GM18519 (cell line): ENCODE results near the gene EFEMP2.
"Not testable (repeated sequence)": the region's sequence is repeated elsewhere in the genome, so short reads cannot be mapped to it uniquely, and the experiment has no call there.

Experiments used
- ATAC-seq: cut with Tn5 transposase; IDR thresholded peaks from one replicate; pipeline ENCODE4 v1.9.1; 2021; ENCODE audit warnings: mild to moderate bottlenecking, moderate library complexity; ENCODE audit not compliant: unreplicated experiment, low FRiP score

The EFEMP2 gene

DNA sequence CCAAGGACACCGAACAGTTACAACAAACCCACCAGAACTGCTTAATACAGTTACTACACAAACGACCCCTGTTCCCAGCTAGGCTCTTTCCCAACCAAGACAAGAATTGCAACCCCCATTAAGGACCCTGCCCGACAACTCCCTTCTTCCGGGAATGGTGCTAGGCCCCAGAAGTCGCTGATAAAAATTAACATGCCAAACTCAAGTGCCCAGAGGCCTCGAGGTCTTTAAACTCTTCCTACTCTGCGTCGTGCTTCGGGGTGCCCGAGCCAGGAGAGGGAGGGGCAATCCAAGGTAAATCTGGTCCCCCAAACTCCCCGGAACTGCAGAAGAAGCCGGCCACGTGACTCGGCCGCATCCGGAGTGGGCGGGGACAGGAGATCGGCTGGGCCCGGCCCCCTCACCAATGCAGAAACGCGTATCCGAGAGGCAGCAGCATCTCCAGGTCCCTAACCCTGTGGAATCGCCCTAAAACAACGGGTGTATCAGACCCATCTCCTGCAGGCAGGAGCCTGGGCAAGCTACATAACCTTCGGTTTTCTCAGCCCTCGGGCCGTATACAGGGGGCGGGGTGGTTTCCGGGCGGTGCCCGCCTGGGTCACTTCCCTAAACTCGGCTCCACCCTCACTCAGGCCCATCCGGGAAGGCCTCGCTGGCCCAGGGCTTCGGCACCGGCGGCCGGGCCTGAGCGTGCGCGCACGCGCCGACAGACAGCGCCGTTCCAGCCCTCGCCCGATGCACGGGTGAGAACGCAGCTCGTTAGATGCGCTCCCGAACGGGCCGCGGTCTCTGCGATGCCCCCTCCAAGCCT lies 15.7 kb downstream of the EFEMP2 start:
- ATAC-seq, result no peak

DNA sequence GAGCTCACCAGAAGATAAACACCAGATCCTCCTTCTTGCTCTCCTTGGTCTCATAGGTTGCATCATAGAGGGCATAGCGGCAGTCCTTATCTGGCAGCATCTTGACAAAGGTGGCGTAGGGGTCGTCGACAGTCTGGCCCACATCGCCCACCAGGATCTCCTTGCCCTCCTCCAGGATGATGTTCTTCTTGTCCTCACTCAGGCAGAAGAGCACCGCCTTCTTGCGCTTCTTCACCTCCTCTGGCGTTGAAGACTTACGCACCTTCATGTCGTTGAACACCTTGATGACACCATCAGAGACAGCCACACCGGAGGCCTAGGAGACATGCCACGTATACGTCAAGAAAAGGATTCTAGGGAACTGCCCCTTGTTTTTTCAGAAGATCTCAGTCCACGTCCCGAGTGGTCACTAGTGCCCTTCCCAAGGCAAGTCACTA lies 16.7 kb downstream of the EFEMP2 start:
- no peak for ATAC-seq

DNA sequence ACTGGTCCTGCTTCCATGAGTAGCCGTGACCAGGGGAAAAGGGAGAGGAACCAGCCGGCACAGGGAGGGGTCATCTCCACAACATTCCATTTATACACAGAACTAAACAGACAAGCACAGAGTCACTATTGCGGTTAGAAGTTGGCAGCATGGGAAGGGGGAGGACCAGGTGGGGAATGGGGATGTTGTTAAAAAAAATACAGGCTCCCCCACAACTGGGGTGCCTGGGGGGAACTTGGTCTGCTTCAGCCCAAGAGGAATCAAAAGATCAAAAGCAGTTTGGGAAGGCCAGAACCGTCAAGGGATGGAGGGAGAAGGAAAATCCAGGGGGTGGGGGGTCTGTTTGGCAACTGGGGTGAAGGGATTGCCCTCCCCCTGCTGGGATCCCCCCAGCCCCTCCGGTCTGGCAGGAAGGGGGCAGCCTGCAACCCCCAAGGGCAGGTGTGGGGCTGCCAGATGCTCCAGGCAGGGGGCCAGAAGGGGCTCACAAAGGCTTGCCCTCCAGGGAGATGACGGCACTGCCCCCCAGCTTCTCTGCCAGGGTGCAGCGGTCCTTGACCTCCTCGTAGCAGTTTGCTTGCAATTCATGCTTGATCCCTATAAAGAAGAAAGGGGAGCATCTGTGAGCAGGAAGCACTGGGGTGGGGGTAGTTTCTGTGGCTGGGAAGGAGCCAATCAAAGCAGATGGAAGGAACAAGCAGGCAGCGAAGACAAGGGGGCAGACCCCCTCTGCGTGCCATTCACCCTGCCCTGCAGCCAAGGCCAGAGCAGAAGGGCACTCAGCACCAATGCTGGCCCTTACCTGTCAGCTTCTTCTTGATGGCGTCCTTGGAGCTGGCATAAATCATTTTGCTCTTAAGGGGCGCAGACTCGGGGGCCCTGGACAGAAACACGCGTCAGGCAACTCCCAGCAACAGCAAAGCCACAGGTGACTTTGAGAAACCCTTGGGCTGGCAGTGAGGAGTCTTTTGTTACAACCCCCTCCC lies 17.5 kb downstream of the EFEMP2 start:
- ATAC-seq, result no peak

DNA sequence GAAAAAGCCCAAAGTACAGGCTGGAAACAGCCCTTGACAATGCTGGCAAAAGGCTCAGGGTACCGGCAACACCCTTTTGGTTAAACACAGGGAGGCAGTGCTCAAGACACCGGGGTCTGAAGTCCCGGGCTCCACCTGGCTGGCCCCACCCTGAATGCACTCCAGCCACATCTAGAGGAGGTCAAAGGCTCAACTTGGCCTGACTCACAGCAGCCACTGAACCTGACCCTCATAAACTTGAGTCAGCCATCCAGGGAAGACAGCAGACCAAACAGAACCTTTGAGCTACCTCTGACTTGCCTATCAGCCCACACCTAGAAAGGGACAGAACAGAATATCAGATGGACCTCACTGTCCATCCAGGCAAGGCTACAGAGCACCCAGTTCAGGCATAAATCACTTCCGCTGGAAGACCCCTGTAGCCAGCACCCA lies 18.4 kb downstream of the EFEMP2 start:
- no peak for ATAC-seq

DNA sequence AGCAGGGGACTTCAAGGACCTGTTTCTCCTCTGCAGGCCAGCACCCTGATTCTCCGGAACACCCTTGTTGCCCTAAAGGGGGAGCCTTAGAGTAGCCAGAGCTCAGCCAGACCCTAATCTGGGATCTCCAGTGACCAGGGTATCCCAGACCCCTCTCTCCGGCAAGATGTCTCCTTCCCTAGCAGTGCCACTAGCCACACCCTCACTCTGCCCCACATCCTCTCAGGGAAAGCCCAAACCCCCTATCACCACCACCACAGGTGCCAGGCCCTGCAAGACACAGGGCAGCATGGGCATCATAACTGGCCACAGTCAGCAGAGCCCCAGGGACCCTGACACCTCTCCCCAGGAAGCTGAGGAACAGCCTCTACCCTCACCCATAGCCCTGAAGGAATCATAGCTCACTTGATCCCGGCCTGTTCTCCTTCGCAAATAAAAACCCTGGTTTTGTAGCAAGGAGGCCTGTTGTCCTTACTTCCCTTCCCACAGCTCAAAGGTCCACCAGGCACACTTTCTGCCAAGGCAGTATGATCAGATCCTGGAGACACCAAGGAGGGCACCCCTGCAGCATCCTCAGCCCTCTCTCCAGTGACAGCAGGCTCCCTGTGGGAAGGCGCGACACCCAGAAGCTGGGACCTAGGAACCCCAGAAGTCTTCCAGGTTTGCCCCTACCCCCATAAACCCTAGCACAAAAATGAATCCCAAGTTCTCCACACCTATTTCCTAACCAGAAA lies 19.2 kb downstream of the EFEMP2 start:
- no peak for ATAC-seq

DNA sequence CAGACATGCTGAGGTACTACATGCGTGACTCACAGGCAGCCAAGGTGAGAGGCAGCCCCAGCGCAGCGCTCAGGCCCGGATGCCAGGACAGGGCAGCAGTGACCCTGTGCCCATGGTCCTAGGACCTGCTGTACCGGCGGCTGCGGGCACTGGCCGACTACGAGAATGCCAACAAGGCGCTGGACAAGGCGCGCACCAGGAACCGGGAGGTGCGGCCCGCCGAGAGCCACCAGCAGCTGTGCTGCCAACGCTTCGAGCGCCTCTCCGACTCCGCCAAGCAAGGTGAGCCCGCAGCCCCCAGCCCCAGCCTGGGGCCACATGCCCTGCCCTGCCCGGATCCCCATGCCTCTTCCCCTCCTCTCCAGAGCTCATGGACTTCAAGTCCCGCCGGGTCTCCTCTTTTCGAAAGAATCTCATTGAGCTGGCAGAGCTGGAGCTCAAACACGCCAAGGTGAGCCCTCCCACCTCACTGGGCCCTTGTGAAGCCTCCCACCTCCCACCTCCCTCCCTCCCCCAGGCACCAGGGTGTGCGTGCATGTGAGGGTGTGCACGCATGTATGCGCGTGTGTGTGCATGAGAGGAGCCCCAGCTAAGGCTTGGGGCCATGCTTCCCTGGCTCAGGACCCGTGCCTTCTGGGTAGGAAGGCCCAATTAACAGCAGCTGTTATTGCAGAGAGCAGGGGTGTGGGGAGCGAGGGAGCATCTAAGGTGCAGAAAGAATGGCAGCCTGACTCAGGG lies 19.9 kb downstream of the EFEMP2 start:
- no peak for ATAC-seq

DNA sequence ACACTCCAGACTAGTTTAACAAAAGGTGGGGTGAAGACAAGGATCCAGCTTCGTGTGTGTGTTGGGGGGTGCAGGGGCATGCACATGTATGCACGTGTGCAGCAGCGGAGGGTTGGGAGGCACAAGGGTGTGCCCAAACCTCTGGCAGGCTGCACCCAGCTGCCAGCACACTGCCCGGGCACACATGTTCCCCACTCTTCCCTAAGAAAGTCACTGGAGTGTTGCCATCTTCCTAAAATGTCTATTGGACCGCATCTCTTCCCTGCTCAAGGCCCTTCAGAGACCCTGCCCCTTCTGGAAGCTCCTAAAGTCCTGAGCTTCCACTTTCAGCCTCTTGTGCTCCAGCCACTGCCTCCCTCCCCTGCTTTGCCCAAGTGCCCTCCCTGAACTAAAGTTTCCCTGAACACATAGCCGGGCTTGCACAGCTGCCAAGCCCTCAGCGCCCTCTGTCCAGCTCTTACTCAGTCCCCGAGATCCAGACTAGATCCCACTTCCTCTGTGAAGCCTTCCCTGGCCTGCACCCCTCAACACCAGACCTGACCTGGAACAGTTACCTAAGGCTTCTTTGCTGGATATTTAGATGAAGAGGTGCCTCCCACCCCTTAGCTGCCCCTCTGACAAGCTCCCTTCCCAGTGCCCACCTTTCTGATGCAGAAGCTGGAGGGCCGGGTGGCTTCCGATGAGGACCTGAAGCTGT lies 20.6 kb downstream of the EFEMP2 start:
- ATAC-seq, result no peak

DNA sequence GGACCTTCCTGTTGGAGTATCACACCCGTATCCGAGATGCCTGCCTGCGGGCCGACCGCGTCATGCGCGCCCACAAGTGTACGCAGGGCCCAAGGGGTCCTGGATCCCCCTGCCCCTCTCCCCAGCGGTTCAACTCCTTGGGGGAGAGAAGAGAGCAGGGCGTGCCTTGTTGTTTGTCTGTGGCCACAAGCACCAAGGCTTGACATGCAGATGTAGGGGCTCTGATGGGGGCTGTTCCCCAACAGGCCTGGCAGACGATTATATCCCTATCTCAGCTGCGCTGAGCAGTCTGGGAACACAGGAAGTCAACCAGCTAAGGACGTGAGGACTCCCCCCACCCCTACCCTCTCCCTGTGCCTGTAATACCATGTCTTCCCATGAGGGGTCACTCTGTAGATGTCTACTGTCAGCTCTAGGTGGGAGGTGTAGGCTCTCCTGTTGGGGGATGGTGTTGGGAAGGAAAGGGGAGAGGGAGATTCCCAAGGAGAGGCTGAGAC lies 21.5 kb downstream of the EFEMP2 start:
- ATAC-seq, result no peak

DNA sequence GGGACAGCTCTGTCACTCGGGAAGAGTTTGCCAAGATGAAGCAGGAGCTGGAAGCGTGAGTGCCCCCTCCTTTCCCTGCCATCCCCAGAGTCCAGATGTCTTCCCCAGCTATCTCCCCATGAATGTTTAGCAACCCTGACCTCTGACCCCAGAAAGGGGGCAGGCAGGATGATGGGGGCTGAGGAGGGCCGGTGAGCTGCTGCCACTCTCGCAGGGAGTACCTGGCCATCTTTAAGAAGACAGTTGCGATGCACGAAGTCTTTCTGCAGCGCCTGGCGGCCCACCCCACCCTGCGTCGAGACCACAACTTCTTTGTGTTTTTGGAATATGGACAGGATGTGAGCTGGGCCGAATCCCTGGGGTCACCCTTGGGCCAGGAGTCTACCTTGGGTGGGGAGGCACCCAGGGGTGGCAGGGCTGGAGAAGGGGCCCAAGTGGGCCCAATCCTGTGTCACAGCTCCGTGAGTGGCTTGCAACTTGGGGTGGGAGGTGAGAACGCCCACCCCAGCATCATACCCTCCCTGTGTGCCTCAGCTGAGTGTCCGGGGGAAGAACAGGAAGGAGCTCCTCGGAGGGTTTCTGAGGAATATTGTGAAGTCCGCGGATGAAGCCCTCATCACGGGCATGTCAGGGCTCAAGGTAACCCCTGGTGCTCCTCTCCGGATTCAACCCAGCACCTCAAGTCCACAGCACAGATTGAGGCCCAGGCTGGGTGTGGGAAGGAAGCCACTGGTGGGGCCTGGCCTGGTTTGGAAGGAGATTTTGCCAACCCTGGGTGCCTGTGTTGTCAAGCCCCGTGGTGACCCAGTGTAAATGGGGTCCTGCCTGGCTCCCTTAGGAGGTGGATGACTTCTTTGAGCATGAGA lies 22.1 kb downstream of the EFEMP2 start:
- ATAC-seq, result no peak

DNA sequence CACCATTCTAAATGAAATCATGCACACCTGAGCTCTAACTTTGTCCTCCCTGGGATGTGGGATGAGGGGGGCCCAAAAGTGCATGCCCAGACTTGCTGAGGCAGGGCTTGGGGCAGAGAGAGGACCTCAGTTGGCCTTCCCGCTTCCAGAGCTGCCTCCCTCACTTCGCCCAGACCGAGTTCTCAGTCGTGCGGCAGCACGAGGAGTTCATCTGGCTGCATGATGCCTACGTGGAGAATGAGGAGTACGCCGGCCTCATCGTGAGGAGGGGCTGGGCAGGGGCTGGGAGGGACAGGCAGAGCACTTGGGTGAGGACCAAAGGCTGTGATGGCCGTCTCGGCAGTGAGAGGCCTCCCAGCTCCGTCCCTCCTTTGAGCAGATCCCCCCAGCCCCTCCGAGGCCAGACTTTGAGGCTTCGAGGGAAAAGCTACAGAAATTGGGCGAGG lies 22.8 kb downstream of the EFEMP2 start:
- ATAC-seq, result no peak

DNA sequence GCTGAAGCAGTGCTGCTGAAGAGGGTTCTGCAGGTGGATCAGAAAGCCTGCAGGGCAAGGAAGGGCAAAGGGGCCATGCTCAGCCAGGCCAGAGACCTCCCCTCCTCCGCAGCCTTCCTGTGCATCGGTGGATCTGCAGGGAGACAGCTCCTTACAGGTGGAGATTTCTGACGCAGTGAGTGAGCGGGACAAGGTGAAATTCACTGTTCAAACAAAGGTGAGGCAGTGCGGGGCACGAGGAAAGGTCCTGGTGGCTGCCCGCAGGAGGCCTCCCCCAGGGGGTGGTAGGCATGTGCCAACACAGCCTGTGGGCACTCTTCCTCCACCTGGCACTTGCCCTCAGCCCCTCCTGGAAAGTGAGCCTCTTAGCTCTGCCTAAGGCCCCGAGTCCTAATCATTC lies 23.2 kb downstream of the EFEMP2 start:
- no peak for ATAC-seq

DNA sequence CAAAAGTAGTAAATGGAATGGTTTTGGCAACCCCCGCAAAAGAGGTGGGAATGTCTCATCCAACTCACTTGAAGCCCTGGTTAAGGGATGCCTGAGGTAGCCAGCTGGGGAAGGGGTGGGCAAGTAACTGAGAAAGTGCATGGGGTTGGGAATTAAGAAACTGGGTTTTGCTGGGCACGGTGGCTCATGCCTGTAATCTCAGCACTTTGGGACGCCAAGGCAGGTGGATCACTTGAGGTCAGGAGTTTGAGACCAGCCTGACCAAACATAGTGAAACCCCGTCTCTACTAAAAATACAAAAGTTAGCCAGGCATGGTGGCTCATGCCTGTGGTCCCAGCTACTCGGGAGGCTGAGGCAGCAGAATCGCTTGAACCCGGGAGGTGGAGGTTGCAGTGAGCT lies 23.9 kb downstream of the EFEMP2 start:
- not testable (repeated sequence) for ATAC-seq

DNA sequence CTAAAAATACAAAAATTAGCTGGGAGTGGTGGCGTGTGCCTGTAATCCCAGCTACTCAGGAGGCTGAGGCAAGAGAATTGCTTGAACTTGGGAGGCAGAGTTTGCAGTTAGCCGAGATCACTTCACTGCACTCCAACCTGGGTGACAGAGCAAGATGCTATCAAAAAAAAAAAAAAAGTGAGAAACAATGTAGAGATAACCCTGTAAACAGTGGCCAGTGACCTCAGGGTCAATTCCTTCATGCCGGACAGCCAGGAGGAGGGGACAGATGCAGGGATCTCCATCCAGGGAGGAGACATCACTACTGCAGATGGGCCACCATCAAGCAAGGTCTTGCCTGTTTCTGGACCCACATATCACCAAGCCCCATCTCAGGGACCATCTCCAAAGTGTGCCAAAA lies 24.9 kb downstream of the EFEMP2 start:
- ATAC-seq, result no peak

DNA sequence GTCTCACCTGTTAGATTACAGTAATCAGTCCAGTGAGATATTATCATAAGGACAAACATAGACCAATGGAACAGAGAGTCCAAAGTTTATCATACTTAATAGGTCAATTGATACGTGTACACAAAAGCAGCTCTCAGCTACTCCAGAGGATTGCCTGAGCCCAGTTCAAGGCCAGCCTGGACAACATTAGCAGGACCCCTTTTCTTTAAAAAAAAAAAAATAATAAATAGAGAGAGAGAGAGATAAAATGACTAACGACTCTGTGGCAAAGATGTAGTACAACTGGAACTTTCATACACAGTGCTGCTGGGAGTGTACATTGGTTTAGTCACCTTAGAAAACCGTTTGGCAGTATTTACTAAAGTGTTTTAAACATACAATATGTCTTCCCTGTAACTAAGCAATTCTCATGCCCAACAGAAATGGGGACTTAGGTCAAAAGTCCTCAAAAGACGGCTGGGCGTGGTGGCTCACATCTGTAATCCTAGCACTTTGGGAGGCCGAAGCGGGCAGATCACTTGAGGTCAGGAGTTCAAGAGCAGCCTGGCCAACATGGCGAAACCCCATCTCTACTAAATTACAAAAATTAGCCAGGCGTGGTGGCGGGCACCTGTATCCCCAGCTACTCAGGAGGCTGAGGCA lies 28.2 kb downstream of the EFEMP2 start:
- no peak for ATAC-seq

DNA sequence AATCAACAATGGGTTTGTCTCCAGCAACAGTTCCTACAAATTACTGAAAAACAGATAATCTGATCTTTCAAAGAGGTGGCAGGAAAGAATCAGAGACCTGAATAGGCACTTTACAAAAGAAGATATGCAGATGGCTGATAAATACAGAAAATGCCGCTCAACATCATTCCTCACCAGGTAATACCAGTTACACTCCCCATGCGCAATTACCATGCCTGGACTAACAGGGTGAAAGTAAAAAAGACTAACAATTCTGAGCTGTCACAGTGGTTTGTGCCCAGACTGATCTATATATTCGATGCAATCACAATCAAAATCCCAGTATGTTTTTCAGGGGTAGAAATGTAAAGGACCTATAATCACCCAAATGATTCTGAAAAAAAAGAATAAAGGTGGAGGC lies 28.8 kb downstream of the EFEMP2 start:
- no peak for ATAC-seq

DNA sequence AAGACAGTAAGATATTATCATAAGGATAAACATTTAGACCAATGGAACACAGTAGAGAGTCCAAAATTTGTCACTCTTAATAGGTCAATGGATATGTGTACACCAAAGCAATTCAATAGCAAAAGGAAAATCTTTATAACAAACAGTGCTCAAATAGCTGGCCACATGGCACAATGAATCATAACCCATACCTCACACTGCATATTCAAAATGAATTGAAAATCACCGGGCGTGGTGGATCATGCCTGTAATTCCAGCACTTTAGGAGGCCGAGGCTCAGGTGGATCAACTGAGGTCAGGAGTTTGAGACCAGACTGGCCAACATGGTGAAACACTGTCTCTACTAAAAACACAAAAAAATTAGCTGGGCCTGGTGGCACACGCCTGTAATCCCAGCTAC lies 30.5 kb downstream of the EFEMP2 start:
- no peak for ATAC-seq

DNA sequence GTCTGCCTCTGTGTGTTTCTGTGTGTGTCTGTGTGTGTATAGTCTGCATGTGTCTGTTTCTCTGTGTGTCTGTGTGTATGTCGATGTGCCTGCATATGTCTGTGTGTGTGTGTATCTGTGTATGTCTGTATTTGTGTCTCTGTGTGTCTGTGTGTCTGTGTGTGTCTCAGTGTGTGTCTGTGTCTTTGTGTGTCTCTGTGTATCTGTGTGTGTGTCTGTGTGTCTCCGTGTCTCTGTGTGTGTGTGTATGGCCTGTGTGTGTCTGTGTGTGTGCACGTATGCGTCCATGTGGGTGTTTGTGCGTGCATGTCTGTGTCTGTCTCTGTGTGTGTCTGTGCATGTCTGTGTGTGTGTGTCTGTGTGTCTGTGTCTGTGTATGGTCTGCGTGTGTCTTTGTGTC lies 38.4 kb downstream of the EFEMP2 start:
- no peak for ATAC-seq
